K562 (cell line): Measurements from ENCODE around the gene PNCK.

Source experiments
- CREB1 ChIP-seq, 2 experiments: sonication (generic) in 1 of 2; formaldehyde crosslinking in 1 of 2; IDR thresholded peaks; 2 replicates each; pipeline versions ENCODE4 v1.6.1 to v1.8.0; 2012 to 2022; ENCODE audit warnings: inconsistent platforms in 1 of 2, mild to moderate bottlenecking in 1 of 2, missing genetic modification reagents in 1 of 2, moderate library complexity in 1 of 2
- CTCF ChIP-seq, 3 experiments: IDR thresholded peaks in 2 of 3; conservative IDR thresholded peaks in 1 of 3; 2 replicates each; pipeline ENCODE4 v1.5.1; 2011 to 2012; ENCODE audit warnings: low read length in 3 of 3, mild to moderate bottlenecking in 3 of 3, control low read depth in 2 of 3, improper control_type of control experiment in 1 of 3, inconsistent platforms in 1 of 3, low read depth in 1 of 3, mixed read lengths in 1 of 3, moderate library complexity in 1 of 3; ENCODE audit not compliant: insufficient read depth in 2 of 3
- ELK1 ChIP-seq: sonication (generic); formaldehyde crosslinking; IDR thresholded peaks from 2 replicates; pipeline ENCODE4 v1.8.1; 2022; ENCODE audit warnings: missing genetic modification reagents
- ETS1 ChIP-seq: conservative IDR thresholded peaks from 2 replicates; pipeline ENCODE4 v1.6.1; 2011; ENCODE audit warnings: low read depth, mild to moderate bottlenecking, low read length; ENCODE audit not compliant: control insufficient read depth
- GATAD2A ChIP-seq: fragments of 450-650 bp; IDR thresholded peaks from 2 replicates; pipeline ENCODE4 v1.6.1; 2017
- NBN ChIP-seq: fragments of 450-650 bp; IDR thresholded peaks from 2 replicates; pipeline ENCODE4 v1.6.1; 2016; ENCODE audit warnings: low read depth, mild to moderate bottlenecking
- NFE2L1 ChIP-seq: fragments of 450-650 bp; IDR thresholded peaks from 2 replicates; pipeline ENCODE4 v1.6.1; 2016; ENCODE audit warnings: missing genetic modification characterization, low read depth, mild to moderate bottlenecking, missing compliant biosample characterization, moderate library complexity, borderline replicate concordance
- NFYB ChIP-seq: IDR thresholded peaks from 2 replicates; pipeline ENCODE4 v1.6.1; 2011; ENCODE audit warnings: mild to moderate bottlenecking, moderate library complexity; ENCODE audit not compliant: insufficient read length; ENCODE audit errors: extremely low read depth
- POLR2AphosphoS5 ChIP-seq: IDR thresholded peaks from 2 replicates; pipeline ENCODE4 v1.6.1; 2011; ENCODE audit warnings: mild to moderate bottlenecking, low read depth, low read length, moderate library complexity; ENCODE audit not compliant: control insufficient read depth, insufficient read depth
- SIN3A ChIP-seq, 2 experiments: fragments of 150-350 bp in 1 of 2; IDR thresholded peaks; 2 replicates each; pipeline ENCODE4 v1.6.1; 2011 to 2016; ENCODE audit warnings: borderline replicate concordance in 2 of 2, low read depth in 2 of 2, low read length in 2 of 2, mild to moderate bottlenecking in 2 of 2, moderate library complexity in 2 of 2; ENCODE audit not compliant: control insufficient read depth in 1 of 2

- no peak for TF ChIP-seq ELK1 (CRISPR knock-in tag)
- TF ChIP-seq CREB1 (IDR thresholded peaks at IDR 0.05), result no peak
- TF ChIP-seq CREB1 (CRISPR knock-in tag; IDR thresholded peaks at IDR 0.05), result no peak
- no peak for TF ChIP-seq ETS1
- TF ChIP-seq NFYB, result no peak
- TF ChIP-seq NBN, result no peak
- no peak for TF ChIP-seq NFE2L1
- no peak for TF ChIP-seq SIN3A (IDR thresholded peaks at IDR 0.05; ENCODE audit: borderline replicate concordance in 2 of 2, control insufficient read depth in 1 of 2, low read depth in 2 of 2, low read length in 2 of 2)
- TF ChIP-seq CTCF (IDR thresholded peaks at IDR 0.05 in 2 of 3, conservative IDR thresholded peaks at IDR 0.05 in 1 of 3; ENCODE audit: insufficient read depth in 2 of 3, low read depth in 1 of 3, low read length in 3 of 3), result no peak
- TF ChIP-seq GATAD2A, result no peak
- TF ChIP-seq POLR2AphosphoS5, result no peak
Observed at GRCh38 chrX:153633607-153634180, 39.9 kb downstream of the PNCK start.
